T-helper 2 cell treated with Interferon-gamma antibody and Interleukin-4, amounts not matched to agents 100 ng/mL and 5 ng/mL, for 36 hours (primary cell): Measurements from ENCODE around the gene AOAH. TPM values are rescaled to one million over a fixed set of nuclear protein-coding genes. Genes with fewer than 3 reads are reported as not detected.
"Not testable (repeated sequence)": the region's sequence is repeated elsewhere in the genome, so short reads cannot be mapped to it uniquely, and the experiment has no call there.

Experiments used
- intact Hi-C: fragments of 100-400 bp; cut with micrococcal nuclease; formaldehyde crosslinking; loops from one replicate; pipeline ENCODE4 v1.15.1; 2023
- total RNA-seq: library from RNA; stranded (reverse); gene quantifications from 2 replicates; pipeline ENCODE4 v1.2.3, GENCODE V29; 2022

AOAH gene
- total RNA-seq, 1 donor from 2014 or later: 46.0 TPM

- intact Hi-C loops: no loop called here
These were observed 245.5 kb downstream of the AOAH start for GRCh38 chr7:36478745-36479144.

GRCh38 chr7:36475381-36475780, 248.9 kb downstream of the AOAH start:
- intact Hi-C loops: no loop called here

- intact Hi-C loops: no loop called here
These were observed 249.3 kb downstream of the AOAH start for GRCh38 chr7:36475011-36475342.

- intact Hi-C loops: loop anchor here (5.0 kb wide), 1 partner anchor 708 kb away; no protein-coding TSS in a partner anchor
These were observed 249.8 kb downstream of the AOAH start for GRCh38 chr7:36474283-36475010.

- intact Hi-C loops: loop anchor here (5.0 kb wide), 1 partner anchor 709 kb away; no protein-coding TSS in a partner anchor
These were observed 250.6 kb downstream of the AOAH start for GRCh38 chr7:36473454-36474282.

- intact Hi-C loops: loop anchor here (5.0 kb wide), 1 partner anchor 710 kb away; no protein-coding TSS in a partner anchor
These were observed 252.1 kb downstream of the AOAH start for GRCh38 chr7:36472141-36472729.

- intact Hi-C loops: no loop called here
These were observed 255.1 kb downstream of the AOAH start for GRCh38 chr7:36469236-36469635.

GRCh38 chr7:36468370-36469101, 255.8 kb downstream of the AOAH start:
- intact Hi-C loops: no loop called here

GRCh38 chr7:36466001-36466400, 258.3 kb downstream of the AOAH start:
- intact Hi-C loops: not testable (repeated sequence)

GRCh38 chr7:36464271-36464670, 260.0 kb downstream of the AOAH start:
- intact Hi-C loops: no loop called here
